ENCODE data around the gene PTX3. TPM values are rescaled to one million over a fixed set of nuclear protein-coding genes. Genes with fewer than 3 reads are reported as not detected.

Gene PTX3
- total RNA-seq, 4 donors from 2014 or later: 9.0 to 118 (median 12.2) TPM

DNA sequence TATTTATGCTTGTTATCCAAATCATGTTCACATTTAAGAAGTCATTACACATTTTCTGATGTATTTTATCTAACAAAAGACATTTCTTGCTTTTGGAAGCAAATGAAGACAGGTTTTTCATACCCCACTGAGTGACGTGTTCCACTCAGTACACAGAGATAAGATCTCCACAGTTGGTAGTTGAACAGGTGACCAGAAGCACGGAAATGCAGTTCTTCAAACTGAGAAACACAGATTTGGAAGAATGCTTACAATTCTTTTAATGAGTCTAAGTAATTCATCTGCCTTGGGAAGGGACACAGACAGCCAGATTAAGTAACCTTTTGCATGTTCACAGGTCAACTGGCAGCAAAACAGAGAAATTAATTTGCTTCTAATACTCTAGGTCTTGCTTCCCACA lies 23.1 kb downstream of the PTX3 start:
- Histone ChIP-seq H3K27me3 (no peaks in the 10 kb centered on the region), H3K4me3 (no peak overlapping the region)
- WGBS, 2 donors: 86 to 87% methylated on average over 2 of the region's 2 CpGs

DNA sequence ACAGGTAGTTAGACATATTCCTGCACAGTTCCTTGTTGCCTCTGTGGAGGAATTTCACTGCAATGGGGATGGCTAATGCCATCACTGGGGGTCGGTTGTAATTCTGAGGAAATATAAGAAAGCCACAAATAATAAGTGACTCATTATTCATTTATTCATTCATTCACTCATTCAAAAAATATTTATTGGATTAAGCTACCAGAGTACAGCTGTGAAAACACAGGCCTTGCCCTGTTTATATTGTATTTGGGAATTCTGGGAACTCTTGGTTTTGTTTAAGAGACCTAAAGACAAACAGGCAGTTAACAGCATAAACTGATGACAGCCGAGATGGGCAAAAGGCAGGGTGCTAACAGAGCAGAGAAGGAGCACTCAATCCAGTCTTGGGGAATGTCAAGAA lies 23.6 kb downstream of the PTX3 start:
- H3K4me1 ChIP-seq: peaks cover 0 to 17% (median 3%) of the 10 kb centered on the region in 4 donors
- H3K36me3 ChIP-seq: no peaks in the 10 kb centered on the region
- no peak for TF ChIP-seq POLR2A (IDR thresholded peaks at IDR 0.05)
- no peak for TF ChIP-seq CTCF (IDR thresholded peaks at IDR 0.05)
- TF ChIP-seq EP300 (IDR thresholded peaks at IDR 0.05): no peak
- no peak overlapping the region for H3K27ac ChIP-seq
- no peak for DNase-seq (ENCODE audit: low spot score in 2 of 2)
- WGBS, 2 donors: 32 to 36% methylated on average over 2 of the region's 2 CpGs
- H3K27me3 ChIP-seq: no peaks in the 10 kb centered on the region
- no peak overlapping the region for H3K4me3 ChIP-seq
- H3K9me3 ChIP-seq: no peaks in the 10 kb centered on the region

More for the DNA sequence above, 23.1 kb downstream of the PTX3 start:
- H3K4me1 ChIP-seq: peaks cover 0 to 12% (median 3%) of the 10 kb centered on the region in 4 donors
- no peaks in the 10 kb centered on the region for H3K36me3 ChIP-seq
- H3K9me3 ChIP-seq: no peaks in the 10 kb centered on the region
- TF ChIP-seq POLR2A (IDR thresholded peaks at IDR 0.05) (no peak), EP300 (IDR thresholded peaks at IDR 0.05) (no peak), CTCF (IDR thresholded peaks at IDR 0.05) (no peak)
- H3K27ac ChIP-seq: no peak overlapping the region
- no peak for DNase-seq (ENCODE audit: low spot score in 2 of 2)

- H3K27me3 ChIP-seq: no peaks in the 10 kb centered on the region
Measured at GRCh38 chr3:157463816-157464215, 27.2 kb downstream of the PTX3 start.

DNA sequence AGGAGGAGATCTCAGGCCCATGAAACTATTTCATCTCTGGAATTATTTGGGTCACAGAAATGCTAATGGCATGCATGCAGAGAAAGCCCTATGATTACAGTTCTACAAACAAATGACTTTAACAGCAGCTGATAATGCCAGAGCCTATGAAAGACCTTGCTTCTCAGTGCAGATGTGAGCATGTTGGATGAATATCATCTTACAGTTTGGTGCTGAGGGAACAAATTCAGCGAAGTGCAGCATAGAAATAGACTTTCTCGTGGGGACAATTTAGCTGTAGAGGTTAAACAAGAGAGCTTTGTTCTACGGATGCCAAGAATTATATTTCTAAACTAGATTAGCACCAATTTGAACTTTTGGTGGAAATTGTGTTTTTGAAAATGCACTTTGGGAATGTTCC lies 27.7 kb downstream of the PTX3 start:
- DNase-seq (ENCODE audit: low spot score in 2 of 2): no peak
- H3K27me3 ChIP-seq: no peaks in the 10 kb centered on the region
- no peaks in the 10 kb centered on the region for H3K9me3 ChIP-seq
- H3K36me3 ChIP-seq: no peaks in the 10 kb centered on the region
- TF ChIP-seq CTCF (IDR thresholded peaks at IDR 0.05): no peak
- no peak for TF ChIP-seq EP300 (IDR thresholded peaks at IDR 0.05)
- no peak for TF ChIP-seq POLR2A (IDR thresholded peaks at IDR 0.05)
- peaks cover 0 to 25% (median 3%) of the 10 kb centered on the region in 4 donors for H3K4me1 ChIP-seq
- no peak overlapping the region for H3K4me3 ChIP-seq
- WGBS, 2 donors: 17 to 33% methylated on average over 3 of the region's 3 CpGs
- H3K27ac ChIP-seq: peak overlapping the region in 1 of 4 donors; percentile 26

More at GRCh38 chr3:157463816-157464215, 27.2 kb downstream of the PTX3 start:
- H3K27ac ChIP-seq: peak overlapping the region in 1 of 4 donors; percentile 26
- no peak overlapping the region for H3K4me3 ChIP-seq
- H3K36me3 ChIP-seq: no peaks in the 10 kb centered on the region
- no peaks in the 10 kb centered on the region for H3K9me3 ChIP-seq
- TF ChIP-seq CTCF (IDR thresholded peaks at IDR 0.05) (no peak), POLR2A (IDR thresholded peaks at IDR 0.05) (no peak), EP300 (IDR thresholded peaks at IDR 0.05) (no peak)
- WGBS, 2 donors: 68 to 77% methylated on average over 1 of the region's 1 CpG
- H3K4me1 ChIP-seq: peaks cover 0 to 25% (median 3%) of the 10 kb centered on the region in 4 donors
- DNase-seq (ENCODE audit: low spot score in 2 of 2): no peak

- peaks cover 0 to 25% (median 3%) of the 10 kb centered on the region in 4 donors for H3K4me1 ChIP-seq
- no peaks in the 10 kb centered on the region for H3K27me3 ChIP-seq
- no peak overlapping the region for H3K27ac ChIP-seq
- no peaks in the 10 kb centered on the region for H3K9me3 ChIP-seq
- TF ChIP-seq CTCF (IDR thresholded peaks at IDR 0.05) (no peak), POLR2A (IDR thresholded peaks at IDR 0.05) (no peak), EP300 (IDR thresholded peaks at IDR 0.05) (no peak)
- no peak overlapping the region for H3K4me3 ChIP-seq
- 66 to 80% methylated on average over 1 of the region's 1 CpG for WGBS, 2 donors
- H3K36me3 ChIP-seq: no peaks in the 10 kb centered on the region
- DNase-seq (ENCODE audit: low spot score in 2 of 2): no peak
Measured at GRCh38 chr3:157465741-157466140, 29.1 kb downstream of the PTX3 start.

Data from tibial nerve (tissue), 4 donors.